Measurements from ENCODE around the gene KRTDAP. TPM values are rescaled to one million over a fixed set of nuclear protein-coding genes. Genes with fewer than 3 reads are reported as not detected.
A peak's percentile ranks its signal among the peaks of the same experiment; 100 is the strongest.

Gene KRTDAP
- total RNA-seq, 3 donors from 2014 or later, result not detected

GRCh38 chr19:35511337-35511736 is 21.1 kb upstream of the KRTDAP start:
- TF ChIP-seq POLR2A (IDR thresholded peaks at IDR 0.05) (no peak), POLR2AphosphoS5 (IDR thresholded peaks at IDR 0.05) (no peak), CTCF (IDR thresholded peaks at IDR 0.05) (no peak)
- Histone ChIP-seq H3K9me3 (no peaks in the 10 kb centered on the region), H3K27me3 (no peaks in the 10 kb centered on the region), H3K4me1 (no peaks in the 10 kb centered on the region), H3K27ac (no peak overlapping the region), H3K36me3 (no peaks in the 10 kb centered on the region), H3K4me3 (no peak overlapping the region)
- no peak for DNase-seq (ENCODE audit: low spot score in 2 of 2)
- intact Hi-C loops (cut with DNase I; ENCODE audit: low total_unique reads), result no loop called here

- H3K4me3 ChIP-seq, result peak overlapping the region; percentile 29 to 72 (median 65)
- no peaks in the 10 kb centered on the region for H3K27me3 ChIP-seq
- H3K36me3 ChIP-seq, result no peaks in the 10 kb centered on the region
- intact Hi-C loops (cut with DNase I; ENCODE audit: low total_unique reads), result no loop called here
- H3K27ac ChIP-seq, result peak overlapping the region; percentile 80 to 87
- no peak for DNase-seq (ENCODE audit: low spot score in 2 of 2)
- TF ChIP-seq POLR2AphosphoS5 (IDR thresholded peaks at IDR 0.05) (peak in 1 of 3 donors; percentile 4), CTCF (IDR thresholded peaks at IDR 0.05) (no peak), POLR2A (IDR thresholded peaks at IDR 0.05) (no peak)
- no peaks in the 10 kb centered on the region for H3K4me1 ChIP-seq
- H3K9me3 ChIP-seq, result no peaks in the 10 kb centered on the region
Measured at GRCh38 chr19:35510626-35510964, 20.3 kb upstream of the KRTDAP start.

GRCh38 chr19:35509861-35510625 is 19.8 kb upstream of the KRTDAP start:
- intact Hi-C loops (cut with DNase I; ENCODE audit: low total_unique reads), result no loop called here
- Histone ChIP-seq H3K4me1 (no peaks in the 10 kb centered on the region), H3K27ac (peak overlapping the region; percentile 80 to 87), H3K27me3 (no peaks in the 10 kb centered on the region), H3K9me3 (no peaks in the 10 kb centered on the region), H3K36me3 (no peaks in the 10 kb centered on the region), H3K4me3 (peak overlapping the region; percentile 29 to 72 (median 65))
- TF ChIP-seq POLR2A (IDR thresholded peaks at IDR 0.05), result no peak
- TF ChIP-seq CTCF (IDR thresholded peaks at IDR 0.05), result peak; percentile 94 to 98 (median 96)
- peak in 2 of 3 donors; percentile 29 to 65 for TF ChIP-seq POLR2AphosphoS5 (IDR thresholded peaks at IDR 0.05)
- peak; percentile 78 to 83 for DNase-seq (ENCODE audit: low spot score in 2 of 2)

- intact Hi-C loops (cut with DNase I; ENCODE audit: low total_unique reads), result no loop called here
- H3K4me1 ChIP-seq, result no peaks in the 10 kb centered on the region
- TF ChIP-seq POLR2AphosphoS5 (IDR thresholded peaks at IDR 0.05) (peak in 1 of 3 donors; percentile 16), CTCF (IDR thresholded peaks at IDR 0.05) (no peak)
- no peaks in the 10 kb centered on the region for H3K27me3 ChIP-seq
- H3K27ac ChIP-seq, result peak overlapping the region; percentile 80 to 87
- peak overlapping the region in 2 of 3 donors; percentile 65 to 72 for H3K4me3 ChIP-seq
- H3K36me3 ChIP-seq, result no peaks in the 10 kb centered on the region
- no peaks in the 10 kb centered on the region for H3K9me3 ChIP-seq
- peak in 1 of 2 donors; percentile 68 for DNase-seq (ENCODE audit: low spot score in 2 of 2)
Measured at GRCh38 chr19:35509018-35509652, 18.9 kb upstream of the KRTDAP start.

- H3K9me3 ChIP-seq, result no peaks in the 10 kb centered on the region
- H3K4me1 ChIP-seq, result no peaks in the 10 kb centered on the region
- no peak overlapping the region for H3K27ac ChIP-seq
- TF ChIP-seq CTCF (IDR thresholded peaks at IDR 0.05), result no peak
- no peak for TF ChIP-seq POLR2A (IDR thresholded peaks at IDR 0.05)
- H3K27me3 ChIP-seq, result no peaks in the 10 kb centered on the region
- no peaks in the 10 kb centered on the region for H3K36me3 ChIP-seq
- intact Hi-C loops (cut with DNase I; ENCODE audit: low total_unique reads), result no loop called here
- DNase-seq (ENCODE audit: low spot score in 2 of 2), result no peak
- H3K4me3 ChIP-seq, result no peak overlapping the region
Measured at GRCh38 chr19:35508129-35508528, 17.9 kb upstream of the KRTDAP start.

Data from breast epithelium (tissue), 4 donors.